Loucy (cell line): ENCODE results near the gene CCDC110.

Experiments used
- CTCF ChIP-seq: fragments of 200-600 bp; sonication (generic); conservative IDR thresholded peaks from 2 replicates; pipeline ENCODE4 v1.5.1; 2014; ENCODE audit warnings: mild to moderate bottlenecking, antibody characterized with exemption, low read length
- EZH2phosphoT487 ChIP-seq: fragments of 200-600 bp; IDR thresholded peaks from 2 replicates; pipeline ENCODE4 v1.6.1; 2018; ENCODE audit warnings: antibody characterized with exemption, mild to moderate bottlenecking, moderate library complexity, borderline replicate concordance

GRCh38 chr4:185506422-185506821 is 34.9 kb upstream of the CCDC110 start:
- TF ChIP-seq CTCF (no peak), EZH2phosphoT487 (no peak)
